ENCODE results near the gene CSRP2.

- TF ChIP-seq ZBTB33 (IDR thresholded peaks at IDR 0.05): no peak
- TF ChIP-seq REST (IDR thresholded peaks at IDR 0.05): no peak
- no peak for TF ChIP-seq CTCF (IDR thresholded peaks at IDR 0.05; ENCODE audit: low read depth, low read length, missing input control)
- no peak for TF ChIP-seq YY1 (IDR thresholded peaks at IDR 0.05)
- TF ChIP-seq HNF4A (conservative IDR thresholded peaks at IDR 0.05): no peak
- TF ChIP-seq JUND (IDR thresholded peaks at IDR 0.05): no peak
- no peak for TF ChIP-seq GABPA (IDR thresholded peaks at IDR 0.05 in 1 of 2, conservative IDR thresholded peaks at IDR 0.05 in 1 of 2)
- no peak for TF ChIP-seq NR2F2 (IDR thresholded peaks at IDR 0.05)
- no peak for TF ChIP-seq TAF1 (conservative IDR thresholded peaks at IDR 0.05)
- no peak for TF ChIP-seq SP1 (IDR thresholded peaks at IDR 0.05)
- TF ChIP-seq RAD21 (IDR thresholded peaks at IDR 0.05): no peak
- no peak for TF ChIP-seq RXRA (IDR thresholded peaks at IDR 0.05)
Observed at GRCh38 chr12:76813265-76813664, 65.6 kb downstream of the CSRP2 start.

All from liver (tissue), 3 donors.